GM12865 (cell line): ENCODE data around the gene IL1RN.

ENCODE experiments used
- DNase-seq: peaks from one replicate; pipeline ENCODE4 v3.0.0; 2010; ENCODE audit warnings: low read depth
- H3K4me3 ChIP-seq: 2 replicates; pipeline ENCODE4 v1.5.1; 2011; ENCODE audit warnings: mild to moderate bottlenecking, low read depth, low read length, control low read depth
- TF ChIP-seq, protein P1 (sequence below): IDR thresholded peaks from 2 replicates; pipeline ENCODE4 v1.5.1; 2011; ENCODE audit warnings: low read length, control low read depth, low read depth, inconsistent platforms; ENCODE audit not compliant: insufficient read depth; ENCODE audit errors: missing control alignments

The IL1RN gene

GRCh38 chr2:113144259-113144658, 16.9 kb downstream of the IL1RN start:
- H3K4me3 ChIP-seq, result no peak overlapping the region
- TF ChIP-seq, protein P1, sequence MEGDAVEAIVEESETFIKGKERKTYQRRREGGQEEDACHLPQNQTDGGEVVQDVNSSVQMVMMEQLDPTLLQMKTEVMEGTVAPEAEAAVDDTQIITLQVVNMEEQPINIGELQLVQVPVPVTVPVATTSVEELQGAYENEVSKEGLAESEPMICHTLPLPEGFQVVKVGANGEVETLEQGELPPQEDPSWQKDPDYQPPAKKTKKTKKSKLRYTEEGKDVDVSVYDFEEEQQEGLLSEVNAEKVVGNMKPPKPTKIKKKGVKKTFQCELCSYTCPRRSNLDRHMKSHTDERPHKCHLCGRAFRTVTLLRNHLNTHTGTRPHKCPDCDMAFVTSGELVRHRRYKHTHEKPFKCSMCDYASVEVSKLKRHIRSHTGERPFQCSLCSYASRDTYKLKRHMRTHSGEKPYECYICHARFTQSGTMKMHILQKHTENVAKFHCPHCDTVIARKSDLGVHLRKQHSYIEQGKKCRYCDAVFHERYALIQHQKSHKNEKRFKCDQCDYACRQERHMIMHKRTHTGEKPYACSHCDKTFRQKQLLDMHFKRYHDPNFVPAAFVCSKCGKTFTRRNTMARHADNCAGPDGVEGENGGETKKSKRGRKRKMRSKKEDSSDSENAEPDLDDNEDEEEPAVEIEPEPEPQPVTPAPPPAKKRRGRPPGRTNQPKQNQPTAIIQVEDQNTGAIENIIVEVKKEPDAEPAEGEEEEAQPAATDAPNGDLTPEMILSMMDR, result no peak
- DNase-seq, result no peak

DNA sequence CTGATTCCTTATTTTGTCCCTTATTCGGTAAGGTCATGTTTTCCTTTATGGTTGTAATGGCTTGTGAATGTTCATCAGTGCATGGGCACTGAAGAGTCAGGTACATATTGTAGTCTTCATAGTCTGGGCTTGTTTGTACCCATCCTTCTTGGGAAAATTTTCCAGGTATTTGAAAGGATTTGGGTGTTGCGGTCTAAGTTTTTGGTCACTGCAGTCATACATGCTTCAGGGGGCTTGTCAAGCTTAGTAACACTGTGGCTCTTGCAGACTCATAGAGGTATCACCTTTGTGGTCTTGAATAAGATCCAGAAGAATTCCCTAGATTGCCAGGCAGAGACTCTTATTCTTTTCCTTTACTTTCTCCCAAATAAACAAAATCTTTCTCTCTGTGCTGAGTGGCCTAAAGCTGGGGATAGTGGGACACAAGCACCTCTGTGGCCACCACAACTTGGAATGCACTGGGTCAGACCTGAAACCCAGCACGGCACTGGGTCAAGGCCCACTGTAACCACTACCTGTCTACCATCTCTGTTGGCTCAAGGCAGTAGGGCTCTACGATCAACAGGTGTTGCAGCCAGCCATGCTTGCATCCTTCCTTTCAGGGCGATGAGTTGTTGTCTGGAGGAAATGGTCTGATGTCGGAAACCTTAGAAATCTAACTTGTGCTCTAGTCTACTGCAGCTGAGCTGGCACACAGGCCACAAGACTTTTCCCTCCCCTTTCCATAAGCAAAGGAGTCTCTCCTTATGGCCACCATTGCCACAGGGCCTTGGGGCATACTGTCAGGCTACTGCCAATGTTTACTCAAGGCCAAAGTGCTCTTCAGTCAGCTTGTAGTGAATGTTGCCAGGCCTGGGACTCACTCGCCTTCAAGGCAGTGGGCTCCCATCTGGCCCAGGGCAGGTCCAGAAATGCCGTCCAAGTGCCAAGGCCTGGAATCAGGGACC, 21.5 kb downstream of the IL1RN start:
- TF ChIP-seq, protein P1, result no peak
- DNase-seq, result peak; percentile 35
- no peak overlapping the region for H3K4me3 ChIP-seq

GRCh38 chr2:113149553-113150257, 22.3 kb downstream of the IL1RN start:
- DNase-seq, result no peak
- H3K4me3 ChIP-seq, result no peak overlapping the region
- TF ChIP-seq, protein P1, result no peak

DNA sequence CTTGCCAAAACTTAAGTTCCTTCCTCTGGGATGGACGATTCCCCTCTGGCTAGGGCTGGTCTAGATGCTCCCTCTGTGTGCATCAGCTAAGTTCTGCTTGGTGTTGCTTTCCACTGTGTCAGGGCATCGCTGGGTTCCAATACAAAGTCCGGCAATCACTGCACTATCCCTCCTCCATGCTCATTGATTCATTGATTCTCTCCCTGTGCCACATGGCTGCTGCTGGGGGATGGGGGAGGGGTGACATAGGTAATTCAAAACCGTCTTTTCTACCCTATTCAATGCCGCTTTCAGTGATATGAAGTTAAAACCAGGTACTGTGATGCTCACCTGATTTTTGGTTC, 22.8 kb downstream of the IL1RN start:
- DNase-seq, result no peak
- TF ChIP-seq, protein P1, result no peak
- no peak overlapping the region for H3K4me3 ChIP-seq

DNA sequence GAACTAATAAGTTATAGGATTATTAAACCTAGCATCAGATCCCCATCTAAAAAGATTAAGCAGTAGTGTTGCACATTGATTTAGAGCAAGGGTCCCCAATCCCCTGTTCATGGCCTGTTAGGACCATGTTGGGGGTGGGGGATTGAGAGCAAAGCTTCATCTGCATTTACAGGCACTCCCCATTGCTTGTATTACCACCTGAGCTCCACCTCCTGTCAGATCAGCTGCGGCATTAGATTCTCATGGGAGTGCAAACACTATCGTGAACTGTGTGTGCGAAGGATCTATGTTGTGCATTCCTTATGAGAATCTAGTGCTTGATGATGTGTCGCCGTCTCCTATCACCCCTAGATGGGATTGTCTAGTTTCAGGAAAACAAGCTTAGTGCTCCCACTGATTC, 27.9 kb downstream of the IL1RN start:
- no peak for DNase-seq
- no peak overlapping the region for H3K4me3 ChIP-seq
- TF ChIP-seq, protein P1, result no peak

GRCh38 chr2:113156278-113157117, 29.1 kb downstream of the IL1RN start:
- TF ChIP-seq, protein P1, result no peak
- H3K4me3 ChIP-seq, result peak overlapping the region; percentile 48
- DNase-seq, result no peak
